Body of pancreas (tissue), 4 donors: Measurements from ENCODE around the gene ALX4.

Experiments used
- POLR2A ChIP-seq, 3 donors: fragments of 450-650 bp; IDR thresholded peaks; one replicate each; pipeline ENCODE4 v1.6.1; 2016; ENCODE audit warnings: antibody characterized with exemption in 3 of 3, mild to moderate bottlenecking in 2 of 3
- TF ChIP-seq, protein P1 (sequence below), 7 experiments: fragments of 450-650 bp in 4 of 7; fragments of 200-600 bp in 3 of 7; sonication (generic) in 3 of 7; IDR thresholded peaks; one replicate each; pipeline ENCODE4 v1.5.1; 2016 to 2019; ENCODE audit warnings: antibody characterized with exemption in 7 of 7

DNA sequence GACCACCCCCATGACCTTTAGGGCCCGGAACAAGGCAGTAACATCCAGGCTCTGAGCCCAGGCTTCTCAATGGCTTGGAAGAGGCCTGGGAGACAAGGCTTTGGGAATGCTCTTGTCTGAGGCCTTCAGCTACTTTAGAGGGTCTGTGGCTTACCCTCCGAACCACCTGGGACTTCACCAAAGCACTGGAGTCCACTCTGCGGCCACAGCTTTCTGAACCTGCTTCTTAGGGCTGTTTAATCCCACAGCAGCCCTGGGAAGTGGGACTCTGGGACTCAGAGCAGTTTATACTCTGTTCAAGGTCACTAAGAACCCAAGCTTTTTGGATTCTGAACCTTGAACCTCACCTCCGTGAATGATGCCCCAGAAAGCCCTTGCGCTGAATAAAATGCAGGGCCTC is 30.7 kb upstream of the ALX4 start:
- TF ChIP-seq, protein P1, sequence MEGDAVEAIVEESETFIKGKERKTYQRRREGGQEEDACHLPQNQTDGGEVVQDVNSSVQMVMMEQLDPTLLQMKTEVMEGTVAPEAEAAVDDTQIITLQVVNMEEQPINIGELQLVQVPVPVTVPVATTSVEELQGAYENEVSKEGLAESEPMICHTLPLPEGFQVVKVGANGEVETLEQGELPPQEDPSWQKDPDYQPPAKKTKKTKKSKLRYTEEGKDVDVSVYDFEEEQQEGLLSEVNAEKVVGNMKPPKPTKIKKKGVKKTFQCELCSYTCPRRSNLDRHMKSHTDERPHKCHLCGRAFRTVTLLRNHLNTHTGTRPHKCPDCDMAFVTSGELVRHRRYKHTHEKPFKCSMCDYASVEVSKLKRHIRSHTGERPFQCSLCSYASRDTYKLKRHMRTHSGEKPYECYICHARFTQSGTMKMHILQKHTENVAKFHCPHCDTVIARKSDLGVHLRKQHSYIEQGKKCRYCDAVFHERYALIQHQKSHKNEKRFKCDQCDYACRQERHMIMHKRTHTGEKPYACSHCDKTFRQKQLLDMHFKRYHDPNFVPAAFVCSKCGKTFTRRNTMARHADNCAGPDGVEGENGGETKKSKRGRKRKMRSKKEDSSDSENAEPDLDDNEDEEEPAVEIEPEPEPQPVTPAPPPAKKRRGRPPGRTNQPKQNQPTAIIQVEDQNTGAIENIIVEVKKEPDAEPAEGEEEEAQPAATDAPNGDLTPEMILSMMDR (IDR thresholded peaks at IDR 0.05) = no peak
- no peak for TF ChIP-seq POLR2A (IDR thresholded peaks at IDR 0.05)
